ENCODE results near the gene RPL13. TPM values are rescaled to one million over a fixed set of nuclear protein-coding genes. Genes with fewer than 3 reads are reported as not detected.

Gene RPL13
- total and polyA plus RNA-seq, 2 of the 8 experiments (the other 6 are each of a cell fraction or from before 2014, with no cell fraction given): 2,162 to 7,384 TPM

- H2AK5ac ChIP-seq (ENCODE audit: low read depth, low read length): no peak overlapping the region
- FAIRE-seq: no peak
- no peak overlapping the region for H2BK120ac ChIP-seq (replicated peaks; ENCODE audit: low read depth, low read length)
- H3K79me2 ChIP-seq (ENCODE audit: control insufficient read depth in 1 of 2, insufficient read depth in 2 of 2, low read length in 2 of 2): no peaks in the 10 kb centered on the region
- H3K23me2 ChIP-seq (ENCODE audit: low read depth, low read length): no peaks in the 10 kb centered on the region
- H4K8ac ChIP-seq (ENCODE audit: extremely low read depth, insufficient read depth, low read length): no peak overlapping the region
- H3K23ac ChIP-seq (ENCODE audit: insufficient read length): no peak overlapping the region
- no peak overlapping the region for H2BK12ac ChIP-seq (ENCODE audit: low read depth, low read length)
- H3K27ac ChIP-seq (ENCODE audit: low read depth, low read length): no peak overlapping the region
- H4K91ac ChIP-seq (replicated peaks; ENCODE audit: insufficient read length, low read length): no peak overlapping the region
- H3K4me2 ChIP-seq (ENCODE audit: insufficient read depth in 1 of 2, low read depth in 2 of 2, low read length in 2 of 2): no peak overlapping the region
- no peaks in the 10 kb centered on the region for H3K27me3 ChIP-seq (replicated peaks in 1 of 4; ENCODE audit: control insufficient read depth in 3 of 4, extremely low read depth in 1 of 4, insufficient read depth in 3 of 4, low read length in 3 of 4)
- H4K5ac ChIP-seq (ENCODE audit: insufficient read length, low read depth, low read length): no peak overlapping the region
- no peak overlapping the region for H3K4me3 ChIP-seq (ENCODE audit: extremely low read depth in 1 of 4, insufficient read depth in 2 of 4, low read depth in 3 of 4, low read length in 4 of 4)
- no peak overlapping the region for H3K4ac ChIP-seq (replicated peaks; ENCODE audit: insufficient read length, low read depth, low read length)
- peaks cover 5 to 19% of the 10 kb centered on the region in 2 experiments; a peak in 3 of 4 replicates for H3K9me3 ChIP-seq (ENCODE audit: insufficient read depth in 2 of 2, low read depth in 1 of 2, low read length in 1 of 2)
- TF ChIP-seq ASH2L (IDR thresholded peaks at IDR 0.05; ENCODE audit: low read length) (no peak), TCF12 (IDR thresholded peaks at IDR 0.05; ENCODE audit: low read depth, low read length) (no peak), CREB1 (IDR thresholded peaks at IDR 0.05) (no peak)
- H3K79me1 ChIP-seq (ENCODE audit: low read depth, low read length): peaks cover 3% of the 10 kb centered on the region; the same call in 1 of the 2 replicates
- peaks cover 0 to 24% (median 5%) of the 10 kb centered on the region in 4 experiments; a peak in 5 of 8 replicates for H3K36me3 ChIP-seq (ENCODE audit: control insufficient read depth in 2 of 4, insufficient read depth in 4 of 4, low read length in 3 of 4)
- H3K56ac ChIP-seq (replicated peaks; ENCODE audit: insufficient read length, low read depth, low read length): no peak overlapping the region
- H4K20me1 ChIP-seq (replicated peaks in 1 of 2; ENCODE audit: control insufficient read depth in 1 of 2, insufficient read depth in 2 of 2, low read length in 2 of 2): peaks cover 0 to 2% of the 10 kb centered on the region in 2 experiments
- H2BK15ac ChIP-seq (ENCODE audit: low read length): no peak overlapping the region
- CTCF ChIA-PET (ENCODE audit: partially characterized antibody): no interaction called here
- no peak overlapping the region for H2AFZ ChIP-seq (ENCODE audit: low read length)
- no peak overlapping the region for H3K18ac ChIP-seq (ENCODE audit: extremely low read depth, low read length)
- H2BK20ac ChIP-seq (ENCODE audit: low read length): no peak overlapping the region
- H3K9ac ChIP-seq (replicated peaks in 1 of 4; ENCODE audit: extremely low read depth in 1 of 4, low read depth in 3 of 4, low read length in 3 of 4): no peak overlapping the region; a peak in 1 of 7 replicates
- WGBS, 2 experiments (ENCODE audit: extremely low coverage in 1 of 2, insufficient coverage in 1 of 2, insufficient read length in 1 of 2, insufficient replicate concordance in 2 of 2, low coverage in 1 of 2, low lambda C conversion rate in 2 of 2, missing lambda C conversion rate in 1 of 2): 84% methylated on average over 5 of the region's 25 CpGs; no CpG with 5 or more reads in 1 of the 2 experiments
- POLR2A ChIA-PET (ENCODE audit: partially characterized antibody): no interaction called here
- no peak overlapping the region for H3K14ac ChIP-seq (ENCODE audit: insufficient read length)
- H3K4me1 ChIP-seq (replicated peaks in 1 of 4; ENCODE audit: control insufficient read depth in 3 of 4, insufficient read depth in 4 of 4, low read length in 3 of 4): no peaks in the 10 kb centered on the region
- DNase-seq (ENCODE audit: low read depth in 1 of 2, low spot score in 2 of 2): no peak
- no peak overlapping the region for H2BK5ac ChIP-seq (ENCODE audit: low read depth, low read length)
These were observed 26.4 kb downstream of the RPL13 start for GRCh38 chr16:89586853-89587252.

Data from H1 (cell line).